ENCODE measurements around the gene FMNL1.

DNA sequence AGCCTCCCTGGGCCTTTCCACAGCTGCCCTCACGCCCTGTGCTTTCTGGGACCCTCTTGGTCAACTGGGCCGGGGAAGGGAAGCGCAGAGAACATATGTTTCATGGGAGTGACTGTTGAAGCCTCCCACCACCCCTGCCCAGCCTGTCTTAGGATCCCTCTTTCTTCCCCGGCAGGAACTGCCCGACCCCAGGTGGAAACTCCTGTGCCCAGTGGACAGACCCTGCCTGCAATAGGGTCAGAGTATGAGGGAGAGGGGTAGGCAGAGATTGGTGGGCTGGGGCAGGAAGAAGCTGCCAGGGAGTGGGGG lies 49.5 kb upstream of the FMNL1 start:
- no peak for TF ChIP-seq POLR2A (IDR thresholded peaks at IDR 0.05)
- no peak for TF ChIP-seq CTCF (IDR thresholded peaks at IDR 0.05)
